ENCODE measurements around the gene BORCS6.

GRCh38 chr17:8145811-8146210, 44.2 kb downstream of the BORCS6 start:
- TF ChIP-seq BHLHE40 (IDR thresholded peaks at IDR 0.05; ENCODE audit: low read depth, low read length) (no peak), RAD21 (IDR thresholded peaks at IDR 0.05; ENCODE audit: low read length) (no peak)

Data from IMR-90 (cell line).